CD14-positive monocyte (primary cell): ENCODE measurements around the gene EXTL1. TPM values are rescaled to one million over a fixed set of nuclear protein-coding genes. Genes with fewer than 3 reads are reported as not detected.

ENCODE experiments used
- DNase-seq, 3 donors: peaks; one replicate each; pipeline ENCODE4 v3.0.0-alpha.2; 2011 to 2022
- H2AFZ ChIP-seq: 2 replicates; pipeline ENCODE4 v1.6.0; 2012; ENCODE audit warnings: mild to moderate bottlenecking, low read depth, low read length, inconsistent platforms; ENCODE audit not compliant: insufficient read depth, poor library complexity, severe bottlenecking
- H3K27ac ChIP-seq, 2 donors: 1 replicate in 1 of 2; 2 replicates in 1 of 2; pipeline ENCODE4 v1.5.1; 2012 to 2013; ENCODE audit warnings: low read length in 2 of 2, control low read depth in 1 of 2, inconsistent platforms in 1 of 2, low read depth in 1 of 2, mild to moderate bottlenecking in 1 of 2
- H3K27me3 ChIP-seq, 2 donors: one replicate each; pipeline versions ENCODE4 v1.6.0 to v1.6.1; 2011 to 2013; ENCODE audit warnings: low read length in 2 of 2; ENCODE audit not compliant: control insufficient read depth in 2 of 2, insufficient read depth in 2 of 2
- H3K36me3 ChIP-seq, 2 donors: replicated peaks in 1 of 2; 1 replicate in 1 of 2; 2 replicates in 1 of 2; pipeline versions ENCODE4 v1.5.1 to v1.6.1; 2012 to 2013; ENCODE audit warnings: low read length in 2 of 2, control low read depth in 1 of 2, inconsistent platforms in 1 of 2, mild to moderate bottlenecking in 1 of 2; ENCODE audit not compliant: insufficient read depth in 2 of 2, control insufficient read depth in 1 of 2
- H3K4me1 ChIP-seq, 2 donors: 1 replicate in 1 of 2; 2 replicates in 1 of 2; pipeline versions ENCODE4 v1.5.1 to v1.6.1; 2012 to 2013; ENCODE audit warnings: low read length in 2 of 2, control low read depth in 1 of 2, inconsistent platforms in 1 of 2, mild to moderate bottlenecking in 1 of 2, moderate library complexity in 1 of 2; ENCODE audit not compliant: insufficient read depth in 2 of 2, control insufficient read depth in 1 of 2
- H3K4me2 ChIP-seq: replicated peaks from 2 replicates; pipeline ENCODE3; 2012; ENCODE audit warnings: low read length, moderate library complexity, mild to moderate bottlenecking; ENCODE audit not compliant: poor library complexity, severe bottlenecking; ENCODE audit errors: extremely low read depth
- H3K4me3 ChIP-seq, 3 experiments: fragments of 200-600 bp in 1 of 3; sonication (generic) in 1 of 3; replicated peaks in 1 of 3; 1 replicate in 2 of 3; 2 replicates in 1 of 3; pipeline ENCODE4 v1.5.1; 2011 to 2013; ENCODE audit warnings: low read length in 3 of 3, mild to moderate bottlenecking in 3 of 3, control low read depth in 2 of 3, low read depth in 2 of 3, inconsistent platforms in 1 of 3, moderate library complexity in 1 of 3
- H3K79me2 ChIP-seq: 2 replicates; pipeline ENCODE4 v1.6.0; 2012; ENCODE audit warnings: mild to moderate bottlenecking, control low read depth, inconsistent platforms, low read length, moderate library complexity; ENCODE audit not compliant: insufficient read depth
- H3K9ac ChIP-seq: 2 replicates; pipeline ENCODE4 v1.6.0; 2017; ENCODE audit warnings: low read length, mild to moderate bottlenecking; ENCODE audit not compliant: insufficient read depth, poor library complexity, severe bottlenecking
- H3K9me3 ChIP-seq, 2 donors: replicated peaks in 1 of 2; 1 replicate in 1 of 2; 2 replicates in 1 of 2; pipeline versions ENCODE4 v1.5.1 to v1.6.1; 2012 to 2013; ENCODE audit warnings: low read length in 2 of 2, control low read depth in 1 of 2; ENCODE audit not compliant: control insufficient read depth in 1 of 2, insufficient read depth in 1 of 2
- H4K20me1 ChIP-seq: 2 replicates; pipeline ENCODE4 v1.6.0; 2012; ENCODE audit warnings: mild to moderate bottlenecking, low read length, control low read depth, moderate library complexity; ENCODE audit not compliant: insufficient read depth
- H3K27ac Mint-ChIP-seq, 7 donors: one replicate each; pipeline ENCODE4 v1.8.0; 2020; ENCODE audit warnings: mild to moderate bottlenecking in 7 of 7, mixed read lengths in 7 of 7, moderate library complexity in 6 of 7, inconsistent platforms in 2 of 7
- H3K27me3 Mint-ChIP-seq, 3 donors: one replicate each; pipeline ENCODE4 v1.8.0; 2021 to 2022; ENCODE audit warnings: low read depth in 3 of 3, mild to moderate bottlenecking in 3 of 3, mixed read lengths in 3 of 3, moderate library complexity in 3 of 3, inconsistent platforms in 1 of 3
- H3K36me3 Mint-ChIP-seq, 2 donors: one replicate each; pipeline ENCODE4 v1.8.0; 2020; ENCODE audit warnings: mixed read lengths in 2 of 2, inconsistent platforms in 1 of 2, mild to moderate bottlenecking in 1 of 2
- H3K4me1 Mint-ChIP-seq: one replicate; pipeline ENCODE4 v1.8.0; 2020; ENCODE audit warnings: mild to moderate bottlenecking, mixed read lengths
- H3K4me3 Mint-ChIP-seq, 2 donors: one replicate each; pipeline ENCODE4 v1.8.0; 2020; ENCODE audit warnings: mild to moderate bottlenecking in 2 of 2, mixed read lengths in 2 of 2, moderate library complexity in 1 of 2
- H3K9me3 Mint-ChIP-seq, 7 donors: one replicate each; pipeline ENCODE4 v1.8.0; 2020 to 2022; ENCODE audit warnings: mixed read lengths in 7 of 7, mild to moderate bottlenecking in 6 of 7, moderate library complexity in 6 of 7, inconsistent platforms in 2 of 7
- CTCF ChIP-seq: fragments of 200-600 bp; IDR thresholded peaks from one replicate; pipeline ENCODE4 v1.8.0; 2022; ENCODE audit warnings: antibody characterized with exemption, mild to moderate bottlenecking
- WGBS: methylation state at CpG from one replicate; pipeline ENCODE4 v1.1.5; 2013; ENCODE audit warnings: missing lambda C conversion rate; ENCODE audit not compliant: insufficient coverage; 5-methylcytosine and 5-hydroxymethylcytosine counted together
- intact Hi-C, 2 donors: fragments of 100-400 bp; cut with micrococcal nuclease; formaldehyde crosslinking; loops; one replicate each; pipeline versions ENCODE4 v1.15.0 to v1.15.1; 2023
- polyA plus RNA-seq, 3 donors: library from polyadenylated mRNA; depleted of rRNA in 1 of 3; unstranded in 2 of 3; stranded (reverse) in 1 of 3; fragments of 300-500 nt in 2 of 3; fragments of >200 nt in 1 of 3; fragmentation: Illumina TruSeq in 2 of 3; gene quantifications; 1 replicate in 2 of 3; 2 replicates in 1 of 3; pipeline ENCODE4 v1.2.3, GENCODE V29; 2012 to 2021

Gene EXTL1
- polyA plus RNA-seq, 3 donors, result not detected

GRCh38 chr1:26014179-26014578 is 7.4 kb upstream of the EXTL1 start:
- Mint-ChIP-seq H3K36me3 (peaks cover 0 to 5% of the 10 kb centered on the region in 2 donors), H3K9me3 (peaks cover 0 to 4% (median 0%) of the 10 kb centered on the region in 7 donors), H3K4me1 (peaks cover 45% of the 10 kb centered on the region), H3K27me3 (peaks cover 0 to 3% (median 0%) of the 10 kb centered on the region in 3 donors), H3K27ac (peak overlapping the region in 1 of 7 donors; percentile 87), H3K4me3 (no peak overlapping the region)
- no peaks in the 10 kb centered on the region for H3K27me3 ChIP-seq
- H3K9me3 ChIP-seq, result no peaks in the 10 kb centered on the region
- no peak overlapping the region for H3K9ac ChIP-seq
- no peak overlapping the region for H2AFZ ChIP-seq
- WGBS, result no CpG with 5 or more reads among the region's 2 CpGs
- intact Hi-C loops, result no loop called here
- no peak for DNase-seq
- peaks cover 46 to 47% of the 10 kb centered on the region in 2 donors for H3K4me1 ChIP-seq
- H3K27ac ChIP-seq, result no peak overlapping the region
- no peak for TF ChIP-seq CTCF
- H3K4me3 ChIP-seq, result no peak overlapping the region
- no peak overlapping the region for H3K4me2 ChIP-seq
- H3K79me2 ChIP-seq, result no peaks in the 10 kb centered on the region
- no peaks in the 10 kb centered on the region for H4K20me1 ChIP-seq
- no peaks in the 10 kb centered on the region for H3K36me3 ChIP-seq

GRCh38 chr1:26015358-26015757 is 6.2 kb upstream of the EXTL1 start:
- H3K27me3 ChIP-seq, result no peaks in the 10 kb centered on the region
- H2AFZ ChIP-seq, result no peak overlapping the region
- H3K79me2 ChIP-seq, result no peaks in the 10 kb centered on the region
- peak; percentile 76 to 92 (median 91) for DNase-seq
- Mint-ChIP-seq H3K4me3 (peak overlapping the region in 1 of 2 donors; percentile 64), H3K9me3 (peaks cover 0 to 4% (median 0%) of the 10 kb centered on the region in 7 donors), H3K27ac (peak overlapping the region; percentile 81 to 92 (median 86)), H3K36me3 (peaks cover 0 to 5% of the 10 kb centered on the region in 2 donors), H3K27me3 (peaks cover 3 to 11% (median 5%) of the 10 kb centered on the region in 3 donors), H3K4me1 (peaks cover 52% of the 10 kb centered on the region)
- H4K20me1 ChIP-seq, result no peaks in the 10 kb centered on the region
- H3K4me2 ChIP-seq, result peak overlapping the region; percentile 36
- H3K36me3 ChIP-seq, result no peaks in the 10 kb centered on the region
- no peak overlapping the region for H3K9ac ChIP-seq
- no peak for TF ChIP-seq CTCF
- H3K4me1 ChIP-seq, result peaks cover 46 to 52% of the 10 kb centered on the region in 2 donors
- intact Hi-C loops, result no loop called here
- peak overlapping the region; percentile 38 to 40 for H3K27ac ChIP-seq
- H3K4me3 ChIP-seq, result peak overlapping the region in 1 of 3 experiments; percentile 4
- 0% methylated on average over 1 of the region's 2 CpGs for WGBS
- H3K9me3 ChIP-seq, result no peaks in the 10 kb centered on the region
